HUDEP-2 (cell line): ENCODE results near the gene PSMF1.

ENCODE experiments used
- DNase-seq, 76 experiments: peaks; one replicate each; lab custom pipeline; 2025; ENCODE audit not compliant: unreplicated experiment in 76 of 76; lab: John Stamatoyannopoulos, UW

PSMF1 gene, protein sequence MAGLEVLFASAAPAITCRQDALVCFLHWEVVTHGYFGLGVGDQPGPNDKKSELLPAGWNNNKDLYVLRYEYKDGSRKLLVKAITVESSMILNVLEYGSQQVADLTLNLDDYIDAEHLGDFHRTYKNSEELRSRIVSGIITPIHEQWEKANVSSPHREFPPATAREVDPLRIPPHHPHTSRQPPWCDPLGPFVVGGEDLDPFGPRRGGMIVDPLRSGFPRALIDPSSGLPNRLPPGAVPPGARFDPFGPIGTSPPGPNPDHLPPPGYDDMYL

GRCh38 chr20:1118336-1119127 lies at the start of gene PSMF1:
TSS of gene PSMF1 (plus strand) at chr20:1118602. CDS start at chr20:1118774, 172 bp downstream.
- peak in 74 of 76 experiments; percentile 61 to 96 (median 91) for DNase-seq

DNA sequence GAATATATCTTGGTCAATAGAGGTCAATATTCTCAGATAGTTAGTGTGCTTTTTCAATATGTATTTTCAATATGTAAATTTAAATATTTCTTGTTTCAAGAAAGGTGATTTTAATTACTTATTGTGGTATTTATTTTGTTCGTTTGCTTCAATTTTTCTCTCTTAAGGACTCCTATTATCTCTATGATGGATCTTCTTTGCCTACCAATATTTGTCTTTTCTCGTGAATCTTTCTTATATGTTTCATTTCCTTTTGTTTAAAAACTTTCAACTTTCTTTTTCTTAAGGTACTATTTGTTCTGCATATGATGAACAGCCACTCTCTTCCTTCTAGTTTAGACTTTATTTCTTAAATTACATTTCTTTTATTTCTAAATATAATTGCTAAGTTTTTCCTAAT lies 46.1 kb upstream of the PSMF1 start:
- no peak for DNase-seq

- no peak for DNase-seq
Measured at GRCh38 chr20:1075616-1076015, 42.8 kb upstream of the PSMF1 start.

DNA sequence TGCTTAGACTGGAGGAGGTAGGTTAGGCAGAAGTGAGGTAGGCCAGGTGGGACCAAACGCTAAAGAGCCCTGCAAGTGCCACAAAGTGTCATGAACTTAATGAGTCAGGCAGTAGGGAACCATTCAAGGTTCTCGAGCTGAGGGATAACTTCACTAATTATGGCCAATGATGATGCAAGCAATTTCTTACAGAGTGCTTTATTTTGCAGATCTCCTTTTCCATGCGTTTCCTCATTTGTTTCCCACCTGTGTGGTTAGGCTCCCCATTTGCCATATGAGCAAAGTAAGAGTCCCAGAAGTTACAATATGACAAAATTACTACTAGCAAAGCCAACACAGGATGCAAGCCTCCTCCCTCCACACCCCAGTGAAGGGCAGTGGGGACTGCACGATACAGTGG lies 36.5 kb upstream of the PSMF1 start:
- DNase-seq, result no peak

- DNase-seq, result no peak
Measured at GRCh38 chr20:1083431-1084080, 34.8 kb upstream of the PSMF1 start.

DNA sequence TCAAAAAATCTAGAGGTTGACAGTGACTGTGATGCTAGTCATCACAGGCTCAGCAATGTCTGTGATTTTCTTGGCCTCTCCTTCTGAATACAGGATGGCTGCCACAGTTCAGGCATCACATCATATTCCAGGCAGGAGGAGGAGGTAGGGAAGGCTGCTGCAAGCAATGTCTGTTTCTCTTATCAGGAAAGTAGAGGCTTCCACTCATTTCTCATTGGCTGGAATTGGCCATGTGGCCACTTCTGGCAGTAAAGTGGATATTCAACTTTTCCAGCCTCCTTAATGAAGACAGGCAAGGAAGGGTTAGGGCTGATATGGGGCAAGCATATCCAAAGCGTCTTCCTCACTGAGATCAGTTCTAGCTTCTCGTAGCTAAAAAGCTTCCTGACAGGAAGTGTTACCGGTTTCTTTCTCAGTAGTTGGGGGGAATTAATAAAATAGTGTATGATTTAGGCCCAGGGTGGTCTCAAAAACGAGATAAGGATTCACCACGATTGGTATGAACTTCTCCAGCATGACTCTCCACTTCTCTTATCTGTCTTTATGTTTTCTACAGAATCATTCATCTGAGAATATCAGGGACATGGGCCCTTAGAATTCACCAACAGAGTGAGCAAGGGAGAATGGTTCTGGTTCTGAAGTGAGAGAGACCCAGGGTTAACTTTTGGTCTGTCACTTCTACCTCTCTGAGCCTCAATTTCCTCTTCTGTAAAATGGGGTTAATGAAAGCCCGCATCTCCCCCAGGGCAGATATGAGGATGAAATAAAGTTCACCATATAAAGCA lies 32.7 kb upstream of the PSMF1 start:
- DNase-seq, result no peak

DNA sequence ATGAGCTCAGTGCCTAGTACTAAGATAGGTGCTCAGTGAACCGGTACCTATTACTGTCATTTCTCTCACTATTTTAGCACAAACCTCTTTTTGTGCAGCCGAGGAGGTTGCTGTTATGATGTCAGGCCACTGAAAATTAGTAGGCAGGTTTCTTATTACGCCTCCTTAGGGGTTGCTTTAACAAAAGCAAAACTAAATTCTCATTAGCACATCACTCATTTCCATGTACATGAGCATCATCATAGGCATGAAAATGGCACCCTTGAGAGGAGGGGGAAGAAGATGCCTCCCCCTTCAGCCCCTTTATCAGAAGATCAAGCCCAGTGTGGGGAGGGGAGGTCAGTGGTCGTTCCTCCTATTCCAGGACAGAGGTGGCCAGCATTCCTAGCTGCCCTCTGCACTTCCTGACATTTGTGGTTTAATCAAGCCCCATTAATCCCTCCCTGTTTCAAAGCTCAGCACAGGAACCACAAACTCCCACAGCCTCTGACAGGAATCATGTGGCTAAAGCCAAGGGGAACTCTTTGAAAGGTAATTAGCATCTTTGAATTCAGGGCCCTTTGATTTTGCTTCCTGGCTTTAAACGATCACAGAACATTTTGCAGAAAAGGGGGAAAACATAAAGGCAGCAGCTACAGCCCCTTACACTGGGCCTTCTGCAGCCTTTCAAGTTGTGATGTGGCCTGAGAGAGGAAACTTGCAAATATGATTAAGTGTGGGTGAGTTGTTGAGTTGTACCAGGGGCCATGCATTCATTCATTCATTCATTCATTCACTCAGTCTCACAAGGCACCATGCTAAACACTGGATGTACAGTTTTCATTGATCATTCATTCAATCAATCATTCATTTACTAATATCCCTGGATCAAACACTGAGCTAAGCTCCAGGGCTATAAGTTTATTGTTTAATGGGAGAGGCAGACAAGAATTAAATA lies 31.9 kb upstream of the PSMF1 start:
- DNase-seq, result no peak

GRCh38 chr20:1087311-1087905 lies 31.0 kb upstream of the PSMF1 start:
- DNase-seq, result no peak

- no peak for DNase-seq
Measured at GRCh38 chr20:1094751-1095150, 23.7 kb upstream of the PSMF1 start.

DNA sequence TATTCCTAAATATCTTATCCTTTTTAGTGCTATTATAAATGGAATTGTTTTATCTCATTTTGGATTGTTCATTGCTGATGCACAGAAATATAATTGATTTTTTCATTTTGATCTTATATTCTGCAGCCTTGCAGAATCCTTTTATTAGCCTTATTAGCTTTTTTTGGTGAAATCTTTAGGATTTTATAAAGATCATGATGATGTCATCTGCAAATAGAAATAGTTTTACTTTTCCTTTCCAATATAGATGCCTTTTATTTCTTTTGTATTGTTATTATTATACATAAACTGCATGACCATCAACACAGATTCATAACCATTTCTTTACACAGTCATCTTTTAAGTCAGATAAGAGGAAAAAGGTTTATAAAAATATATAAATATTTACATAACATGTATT lies 16.9 kb upstream of the PSMF1 start:
- no peak for DNase-seq

DNA sequence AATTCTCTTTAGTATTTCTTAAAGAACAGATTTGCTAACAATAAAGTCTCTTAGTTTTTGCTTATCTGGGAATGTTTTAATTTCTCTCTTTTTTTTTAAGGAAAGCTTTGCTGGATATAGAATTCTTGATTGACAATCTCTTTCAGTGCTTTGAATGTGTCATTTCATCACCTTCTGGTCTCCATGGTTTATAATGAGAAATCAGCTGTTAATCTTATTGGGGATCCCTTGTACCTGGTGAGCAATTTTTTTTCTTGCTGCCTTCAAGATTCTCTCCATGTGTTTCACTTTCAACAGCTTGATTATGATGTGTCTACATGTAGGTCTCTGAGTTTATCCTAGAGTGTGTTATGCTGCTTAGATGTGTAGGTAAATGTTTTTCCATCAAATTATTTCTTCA lies 16.4 kb upstream of the PSMF1 start:
- no peak for DNase-seq

DNA sequence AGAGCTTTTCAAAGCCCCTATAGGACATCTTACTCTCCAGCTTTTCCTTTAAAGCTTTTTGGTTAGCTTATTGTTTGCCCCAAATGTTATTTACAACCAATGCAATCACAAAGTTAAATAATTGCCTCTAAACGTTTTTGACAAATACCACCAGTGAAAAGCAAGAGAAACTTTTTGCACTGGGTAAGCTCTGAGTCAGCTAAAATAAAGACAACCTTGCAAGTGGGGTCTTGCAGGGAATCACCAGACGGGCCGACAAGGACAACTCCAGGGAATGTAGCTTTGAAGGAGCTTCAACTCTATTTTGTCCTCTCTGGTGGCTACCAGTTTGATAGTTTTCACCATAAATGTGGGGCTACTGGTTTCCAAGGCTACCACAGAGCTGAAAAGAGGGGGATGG lies 14.7 kb upstream of the PSMF1 start:
- no peak for DNase-seq

GRCh38 chr20:1105599-1106194 lies 12.7 kb upstream of the PSMF1 start:
- no peak for DNase-seq

DNA sequence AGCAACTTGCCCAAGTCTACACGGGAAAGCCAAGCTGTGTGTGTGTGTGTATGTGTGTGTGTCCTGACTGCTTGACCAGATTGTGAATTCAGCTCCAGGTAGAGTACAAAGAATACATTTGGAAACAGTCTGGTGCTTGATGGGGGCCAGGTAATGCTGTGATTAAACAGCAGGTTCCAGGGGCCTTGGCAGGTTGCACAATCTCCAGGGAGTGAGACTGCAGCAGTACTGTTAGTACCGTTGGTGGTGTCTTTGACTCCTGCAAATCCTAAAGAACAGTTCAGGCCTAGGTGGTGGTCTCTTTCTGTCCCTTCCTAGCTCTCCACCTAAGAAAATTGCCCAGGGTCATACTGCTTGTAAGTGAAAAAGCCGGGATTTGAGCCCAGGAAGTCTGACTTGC lies 11.2 kb upstream of the PSMF1 start:
- no peak for DNase-seq

- DNase-seq, result peak in 46 of 76 experiments; percentile 6 to 65 (median 30)
Measured at GRCh38 chr20:1108437-1108920, 9.9 kb upstream of the PSMF1 start.

DNA sequence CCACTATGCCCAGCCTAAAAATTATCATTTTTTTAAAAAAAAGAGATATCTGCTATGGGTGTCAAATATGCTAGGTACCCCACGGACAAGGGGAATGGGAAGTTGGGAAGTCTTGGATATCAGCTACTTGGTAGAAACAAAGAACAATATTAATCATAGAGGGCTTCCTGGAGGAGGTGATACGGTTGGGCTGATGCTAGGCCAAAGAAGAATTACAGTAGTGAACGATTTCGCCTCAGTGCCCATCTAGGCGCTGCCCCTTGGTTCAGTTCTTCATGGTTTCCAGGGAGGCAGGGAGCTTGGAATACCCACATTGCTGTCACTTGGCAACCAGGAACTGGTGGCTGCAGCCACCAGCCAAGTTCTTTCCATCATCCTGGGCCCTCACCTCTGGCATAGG lies 5.5 kb upstream of the PSMF1 start:
- no peak for DNase-seq

- no peak for DNase-seq
Measured at GRCh38 chr20:1118004-1118335, 432 bp upstream of the PSMF1 start.

DNA sequence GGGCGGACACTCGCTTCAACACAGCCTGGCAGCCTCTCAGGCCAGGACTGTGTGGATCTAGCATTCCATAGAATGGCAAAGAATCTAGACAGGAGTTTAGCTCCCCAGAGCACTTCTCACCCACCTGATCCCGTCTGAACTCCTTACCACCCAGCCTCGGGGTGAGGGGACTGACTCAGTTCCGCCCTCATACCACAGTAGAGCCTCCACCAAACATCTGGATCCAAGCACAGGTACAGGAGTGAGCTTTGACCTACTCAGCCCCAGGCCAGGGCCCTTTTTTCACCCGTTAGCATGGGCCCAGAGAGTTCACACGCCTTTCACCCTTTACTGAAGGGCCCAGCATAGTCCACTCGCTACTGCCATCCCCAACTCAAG lies 715 bp downstream of the PSMF1 start:
- no peak for DNase-seq

DNA sequence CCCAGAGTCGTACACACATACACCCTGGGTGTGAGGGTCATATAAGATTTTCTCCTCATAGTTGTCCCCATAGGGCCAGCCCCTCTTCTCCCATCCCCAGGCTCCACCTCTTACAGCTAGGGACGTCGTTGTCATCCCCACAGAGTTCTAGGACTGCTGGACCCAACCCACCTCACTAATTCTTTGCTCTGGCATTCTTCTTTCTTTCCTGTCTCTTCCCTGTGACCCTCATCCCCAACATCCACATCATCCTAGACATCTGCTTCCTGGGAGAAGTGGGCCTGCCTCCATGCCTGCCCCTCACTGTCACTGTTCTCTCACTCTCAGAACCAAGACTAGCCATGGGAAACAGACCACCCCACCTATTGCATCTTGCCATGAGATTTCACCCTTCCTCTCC lies 1.1 kb downstream of the PSMF1 start:
- peak in 1 of 76 experiments; percentile 2 for DNase-seq
